ENCODE results near the gene C16orf46. TPM values are rescaled to one million over a fixed set of nuclear protein-coding genes. Genes with fewer than 3 reads are reported as not detected.

Gene C16orf46
- total RNA-seq, 3 donors from 2014 or later, result 0.64 to 4.3 (median 3.4) TPM

DNA sequence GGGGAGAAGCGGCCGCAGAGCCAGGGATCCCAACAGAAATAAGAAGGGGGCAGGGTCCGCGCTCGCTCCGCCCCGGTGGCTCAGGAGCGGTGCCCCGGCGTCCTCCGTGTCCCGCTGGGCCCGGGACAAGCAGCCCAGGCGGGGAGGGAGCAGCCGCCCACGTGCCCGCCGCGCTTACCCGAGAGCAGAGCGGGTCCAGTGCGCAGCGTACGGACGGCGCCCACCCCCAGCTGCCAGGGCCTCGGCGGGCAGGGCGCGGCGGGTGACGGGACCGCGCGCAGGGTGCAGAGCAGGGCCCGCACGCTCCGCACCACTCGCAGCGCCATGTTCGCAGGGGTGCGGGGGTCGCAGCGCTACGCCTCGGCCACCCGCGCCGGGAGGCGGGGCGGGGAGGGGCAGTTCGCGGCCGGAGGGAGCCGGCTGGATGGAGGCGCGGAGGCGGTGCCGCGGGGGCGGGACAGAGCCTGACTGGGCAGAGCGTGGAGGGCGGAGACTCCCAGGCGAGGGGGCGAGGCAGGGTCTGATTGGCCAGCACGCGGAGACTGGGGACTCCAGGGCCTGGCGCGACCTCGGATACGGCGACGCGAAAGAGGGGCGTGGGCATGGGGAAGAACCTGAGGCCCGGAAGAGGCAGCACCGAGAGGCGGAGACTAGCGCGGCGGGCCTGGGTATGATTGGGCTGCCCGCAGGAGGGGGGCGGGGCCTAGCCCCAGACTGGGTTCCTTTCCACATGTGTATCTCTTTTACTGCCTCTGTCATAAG is 19.1 kb upstream of the C16orf46 start, which contains the start of gene GCSH:
GCSH (minus strand) TSS at position 443 of the 762 bp plus-strand sequence; CDS start at position 326, 117 bp downstream.
- H3K27me3 ChIP-seq, result no peaks in the 10 kb centered on the region
- H3K27ac ChIP-seq, result peak within 1 kb of the TSS; percentile 68 to 89
- TF ChIP-seq, protein P1, sequence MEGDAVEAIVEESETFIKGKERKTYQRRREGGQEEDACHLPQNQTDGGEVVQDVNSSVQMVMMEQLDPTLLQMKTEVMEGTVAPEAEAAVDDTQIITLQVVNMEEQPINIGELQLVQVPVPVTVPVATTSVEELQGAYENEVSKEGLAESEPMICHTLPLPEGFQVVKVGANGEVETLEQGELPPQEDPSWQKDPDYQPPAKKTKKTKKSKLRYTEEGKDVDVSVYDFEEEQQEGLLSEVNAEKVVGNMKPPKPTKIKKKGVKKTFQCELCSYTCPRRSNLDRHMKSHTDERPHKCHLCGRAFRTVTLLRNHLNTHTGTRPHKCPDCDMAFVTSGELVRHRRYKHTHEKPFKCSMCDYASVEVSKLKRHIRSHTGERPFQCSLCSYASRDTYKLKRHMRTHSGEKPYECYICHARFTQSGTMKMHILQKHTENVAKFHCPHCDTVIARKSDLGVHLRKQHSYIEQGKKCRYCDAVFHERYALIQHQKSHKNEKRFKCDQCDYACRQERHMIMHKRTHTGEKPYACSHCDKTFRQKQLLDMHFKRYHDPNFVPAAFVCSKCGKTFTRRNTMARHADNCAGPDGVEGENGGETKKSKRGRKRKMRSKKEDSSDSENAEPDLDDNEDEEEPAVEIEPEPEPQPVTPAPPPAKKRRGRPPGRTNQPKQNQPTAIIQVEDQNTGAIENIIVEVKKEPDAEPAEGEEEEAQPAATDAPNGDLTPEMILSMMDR (IDR thresholded peaks at IDR 0.05), result no peak
- TF ChIP-seq POLR2AphosphoS5 (IDR thresholded peaks at IDR 0.05) (no peak), POLR2A (IDR thresholded peaks at IDR 0.05) (no peak)
- peak within 1 kb of the TSS; percentile 73 to 96 (median 83) for H3K4me3 ChIP-seq
- intact Hi-C loops (cut with DNase I; ENCODE audit: low total_unique reads), result no loop called here
- H3K9me3 ChIP-seq, result no peaks in the 10 kb centered on the region
- H3K36me3 ChIP-seq, result no peaks in the 10 kb centered on the region
- peak; percentile 98 to 99 for DNase-seq (ENCODE audit: low spot score in 2 of 2)
- H3K4me1 ChIP-seq, result no peaks in the 10 kb centered on the region

DNA sequence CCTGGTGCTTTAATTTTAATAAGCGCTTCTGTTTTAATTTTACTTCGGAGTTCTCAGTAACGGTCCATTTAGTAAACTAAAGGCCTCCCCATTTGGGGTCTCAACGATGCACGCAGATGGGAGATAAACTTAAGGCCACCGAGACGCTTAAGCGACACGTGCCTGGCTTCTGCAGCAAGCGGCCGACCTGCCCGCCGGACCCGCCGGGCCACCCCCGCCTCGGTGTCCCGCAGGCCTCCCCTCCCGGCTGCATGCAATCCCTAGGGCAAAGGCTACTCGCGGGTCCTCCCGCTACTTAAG is 18.6 kb upstream of the C16orf46 start:
- Histone ChIP-seq H3K4me1 (no peaks in the 10 kb centered on the region), H3K9me3 (no peaks in the 10 kb centered on the region), H3K36me3 (no peaks in the 10 kb centered on the region), H3K4me3 (peak overlapping the region; percentile 73 to 96 (median 83)), H3K27ac (peak overlapping the region; percentile 55 to 89), H3K27me3 (no peaks in the 10 kb centered on the region)
- no peak for TF ChIP-seq POLR2A (IDR thresholded peaks at IDR 0.05)
- no peak for TF ChIP-seq POLR2AphosphoS5 (IDR thresholded peaks at IDR 0.05)
- TF ChIP-seq, protein P1 (IDR thresholded peaks at IDR 0.05), result no peak
- no peak for DNase-seq (ENCODE audit: low spot score in 2 of 2)
- intact Hi-C loops (cut with DNase I; ENCODE audit: low total_unique reads), result no loop called here

DNA sequence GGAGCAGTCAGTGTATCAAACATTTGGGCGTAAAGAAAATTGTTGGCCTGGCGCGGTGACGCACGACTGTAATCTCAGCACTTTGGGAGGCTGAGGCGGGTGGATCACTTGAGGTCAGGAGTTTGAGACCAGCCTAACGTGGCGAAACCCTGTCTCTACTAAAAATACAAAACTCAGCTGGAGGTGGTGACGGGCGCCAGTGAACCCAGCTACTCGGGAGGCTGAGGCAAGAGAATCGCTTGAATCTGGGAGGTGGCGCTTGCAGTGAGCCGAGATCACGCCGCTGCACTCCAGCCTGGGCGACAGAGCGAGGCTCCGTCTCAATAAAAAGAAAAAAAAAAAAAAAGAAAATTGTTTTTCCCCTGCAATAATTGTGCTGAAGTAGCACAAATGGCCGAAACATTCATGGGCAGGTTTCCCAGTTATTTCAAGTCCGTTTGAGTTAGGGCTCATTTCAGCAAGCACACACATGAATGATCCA is 17.8 kb upstream of the C16orf46 start:
- no peaks in the 10 kb centered on the region for H3K9me3 ChIP-seq
- no peak overlapping the region for H3K27ac ChIP-seq
- H3K27me3 ChIP-seq, result no peaks in the 10 kb centered on the region
- H3K4me3 ChIP-seq, result peak overlapping the region in 2 of 3 donors; percentile 83 to 96
- TF ChIP-seq POLR2AphosphoS5 (IDR thresholded peaks at IDR 0.05) (no peak), POLR2A (IDR thresholded peaks at IDR 0.05) (no peak)
- TF ChIP-seq, protein P1 (IDR thresholded peaks at IDR 0.05), result no peak
- intact Hi-C loops (cut with DNase I; ENCODE audit: low total_unique reads), result no loop called here
- no peak for DNase-seq (ENCODE audit: low spot score in 2 of 2)
- H3K36me3 ChIP-seq, result no peaks in the 10 kb centered on the region
- no peaks in the 10 kb centered on the region for H3K4me1 ChIP-seq

DNA sequence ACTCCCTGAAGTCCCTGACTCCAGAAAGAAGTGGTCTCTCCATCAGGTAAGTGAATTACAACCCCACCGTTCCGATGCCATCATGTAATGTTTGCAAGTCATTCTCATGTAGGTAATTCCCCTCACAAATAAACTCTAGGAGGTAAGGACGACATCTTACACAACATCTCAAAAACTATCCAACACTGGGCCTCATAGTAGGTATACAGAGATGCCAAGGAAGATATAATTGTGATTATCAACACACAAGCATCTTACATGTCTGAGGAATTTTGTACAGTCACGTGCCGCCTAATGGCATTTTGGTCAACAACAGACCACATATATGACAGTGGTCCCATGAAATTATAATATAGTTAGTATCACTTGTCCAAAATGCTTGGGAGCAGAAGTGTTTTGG is 11.8 kb upstream of the C16orf46 start:
- TF ChIP-seq POLR2A (IDR thresholded peaks at IDR 0.05), result no peak
- TF ChIP-seq POLR2AphosphoS5 (IDR thresholded peaks at IDR 0.05), result no peak
- TF ChIP-seq, protein P1 (IDR thresholded peaks at IDR 0.05), result no peak
- Histone ChIP-seq H3K27me3 (no peaks in the 10 kb centered on the region), H3K9me3 (no peaks in the 10 kb centered on the region), H3K36me3 (no peaks in the 10 kb centered on the region), H3K27ac (no peak overlapping the region), H3K4me3 (no peak overlapping the region), H3K4me1 (no peaks in the 10 kb centered on the region)
- intact Hi-C loops (cut with DNase I; ENCODE audit: low total_unique reads), result no loop called here
- no peak for DNase-seq (ENCODE audit: low spot score in 2 of 2)

DNA sequence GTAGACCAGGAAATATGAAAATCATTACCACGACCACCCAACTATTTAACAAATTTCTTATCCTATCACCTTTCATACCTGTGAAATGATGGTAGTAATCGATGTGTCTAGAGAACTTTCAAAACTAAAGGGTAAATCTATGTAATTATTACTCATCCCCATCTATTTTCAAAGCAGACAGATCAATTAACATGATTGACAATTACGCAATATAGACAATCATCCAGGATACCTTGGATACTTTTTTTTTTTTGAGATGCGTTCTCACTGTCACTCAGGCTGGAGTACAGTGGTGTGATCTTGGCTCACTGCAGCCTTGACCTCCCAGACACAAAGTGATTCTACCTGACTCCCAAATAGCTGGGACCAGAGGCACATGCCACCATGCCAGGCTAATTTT is 4.0 kb upstream of the C16orf46 start:
- H3K4me3 ChIP-seq, result no peak overlapping the region
- intact Hi-C loops (cut with DNase I; ENCODE audit: low total_unique reads), result no loop called here

More for the DNA sequence above, 4.0 kb upstream of the C16orf46 start:
- H3K27me3 ChIP-seq, result no peaks in the 10 kb centered on the region
- no peak for TF ChIP-seq POLR2A (IDR thresholded peaks at IDR 0.05)
- no peak for TF ChIP-seq POLR2AphosphoS5 (IDR thresholded peaks at IDR 0.05)
- no peaks in the 10 kb centered on the region for H3K36me3 ChIP-seq
- no peak overlapping the region for H3K27ac ChIP-seq
- DNase-seq (ENCODE audit: low spot score in 2 of 2), result no peak
- H3K9me3 ChIP-seq, result no peaks in the 10 kb centered on the region
- H3K4me1 ChIP-seq, result no peaks in the 10 kb centered on the region

All from breast epithelium (tissue), 4 donors.